HepG2 (cell line): Measurements from ENCODE around the gene VCP. TPM values are rescaled to one million over a fixed set of nuclear protein-coding genes. Genes with fewer than 3 reads are reported as not detected.

Experiments
- ATAC-seq: fragments of 200-7000 bp; cut with Tn5 transposase; 3 replicates; pipeline ENCODE4 v1.9.1; 2020; ENCODE audit warnings: mild to moderate bottlenecking, moderate library complexity
- BruUV-seq: library from RNA; stranded (reverse); fragments of 400-500 nt; replicated peaks from 2 replicates; lab custom pipeline; 2021; lab: Mats Ljungman, UMichigan
- CTCF ChIA-PET: fragments of 300-600 bp; formaldehyde crosslinking; extraction: SDS; loops from one replicate; lab custom pipeline; 2021; ENCODE audit warnings: low total read pairs, inconsistent platforms, low intra/inter-chr PET ratio; lab: Yijun Ruan, JAX
- POLR2A ChIA-PET: fragments of 350-600 bp; sonication (Branson Sonifier 250); formaldehyde crosslinking; loops from one replicate; lab custom pipeline; 2020; ENCODE audit warnings: antibody characterized with exemption, inconsistent platforms; lab: Yijun Ruan, JAX
- DNase-seq: peaks from one replicate; pipeline ENCODE4 v3.0.0-alpha.2; 2015; ENCODE audit warnings: low spot score
- FAIRE-seq: peaks from 3 replicates; lab custom pipeline; 2011; peaks lifted over from hg19 to GRCh38; lab: Jason Lieb, UNC
- H2AFZ ChIP-seq: one replicate; pipeline ENCODE4 v1.6.1; 2011; ENCODE audit warnings: low read length, inconsistent platforms
- H3K27ac ChIP-seq: fragments of 300-600 bp; 3 replicates; pipeline ENCODE4 v1.8.0; 2011; ENCODE audit warnings: mixed run types, mild to moderate bottlenecking, mixed read lengths, low read length, inconsistent platforms; ENCODE audit not compliant: insufficient read depth; ENCODE audit errors: extremely low read length
- H3K27me3 ChIP-seq, 2 experiments: fragments of 200-600 bp in 1 of 2; 2 replicates in 1 of 2; 3 replicates in 1 of 2; pipeline versions ENCODE4 v1.6.0 to v1.8.0; 2011; ENCODE audit warnings: low read length in 2 of 2, mild to moderate bottlenecking in 2 of 2, moderate library complexity in 2 of 2, inconsistent platforms in 1 of 2; ENCODE audit not compliant: insufficient read depth in 2 of 2, control insufficient read depth in 1 of 2
- H3K36me3 ChIP-seq, 2 experiments: fragments of 200-600 bp in 1 of 2; replicated peaks in 1 of 2; 2 replicates in 1 of 2; 3 replicates in 1 of 2; pipeline versions ENCODE4 v1.5.1 to v1.8.0; 2011; ENCODE audit warnings: low read length in 2 of 2, inconsistent platforms in 1 of 2; ENCODE audit not compliant: insufficient read depth in 2 of 2, control insufficient read depth in 1 of 2
- H3K4me1 ChIP-seq: 2 replicates; pipeline ENCODE4 v1.5.1; 2012; ENCODE audit warnings: low read length, inconsistent platforms; ENCODE audit not compliant: insufficient read depth
- H3K4me2 ChIP-seq: 2 replicates; pipeline ENCODE4 v1.6.0; 2011; ENCODE audit warnings: low read depth, low read length, inconsistent platforms
- H3K4me3 ChIP-seq, 3 experiments: fragments of 200-600 bp in 1 of 3; sonication (generic), shearing (Covaris generic) in 1 of 3; replicated peaks in 1 of 3; 2 replicates each; pipeline ENCODE4 v1.5.1; 2011 to 2016; ENCODE audit warnings: low read length in 3 of 3, inconsistent platforms in 2 of 3, low read depth in 2 of 3, mild to moderate bottlenecking in 2 of 3, control low read depth in 1 of 3, mixed read lengths in 1 of 3; ENCODE audit not compliant: insufficient read depth in 1 of 3
- H3K79me2 ChIP-seq: one replicate; pipeline ENCODE4 v1.6.1; 2011; ENCODE audit warnings: low read length, inconsistent platforms; ENCODE audit not compliant: insufficient read depth
- H3K9ac ChIP-seq: 2 replicates; pipeline ENCODE4 v1.6.0; 2011; ENCODE audit warnings: mild to moderate bottlenecking, low read depth, low read length, inconsistent platforms; ENCODE audit not compliant: insufficient read depth
- H3K9me3 ChIP-seq: 2 replicates; pipeline ENCODE4 v1.5.1; 2012; ENCODE audit warnings: mild to moderate bottlenecking, low read length
- H4K20me1 ChIP-seq: 2 replicates; pipeline ENCODE4 v1.6.0; 2011; ENCODE audit warnings: inconsistent platforms, mild to moderate bottlenecking, low read length, moderate library complexity; ENCODE audit not compliant: insufficient read depth
- CHCHD3 ChIP-seq: sonication (generic); formaldehyde crosslinking; IDR thresholded peaks from 2 replicates; pipeline ENCODE4 v1.8.0; 2022; ENCODE audit warnings: mild to moderate bottlenecking, missing genetic modification reagents, moderate library complexity
- FOXP1 ChIP-seq, 2 experiments: fragments of 450-650 bp in 1 of 2; IDR thresholded peaks; 2 replicates each; pipeline ENCODE4 v1.6.1; 2017 to 2018; ENCODE audit warnings: antibody characterized with exemption in 1 of 2
- GATAD2A ChIP-seq: IDR thresholded peaks from 2 replicates; pipeline ENCODE4 v1.6.1; 2016
- MLLT10 ChIP-seq: sonication (generic); formaldehyde crosslinking; IDR thresholded peaks from 2 replicates; pipeline ENCODE4 v1.4.0; 2020; ENCODE audit warnings: missing genetic modification reagents
- NBN ChIP-seq: fragments of 450-650 bp; conservative IDR thresholded peaks from 2 replicates; pipeline ENCODE4 v1.6.1; 2017
- NR2F2 ChIP-seq: IDR thresholded peaks from 2 replicates; pipeline ENCODE4 v1.6.1; 2012; ENCODE audit warnings: low read depth, inconsistent platforms, borderline replicate concordance
- SNAPC4 ChIP-seq: sonication (generic); formaldehyde crosslinking; IDR thresholded peaks from 2 replicates; pipeline ENCODE4 v1.4.0; 2020; ENCODE audit warnings: mild to moderate bottlenecking, missing genetic modification reagents
- SP140L ChIP-seq: sonication (generic); formaldehyde crosslinking; IDR thresholded peaks from 2 replicates; pipeline ENCODE4 v1.4.0; 2020; ENCODE audit warnings: missing genetic modification reagents, borderline replicate concordance
- SP4 ChIP-seq: sonication (generic); formaldehyde crosslinking; IDR thresholded peaks from 2 replicates; pipeline ENCODE4 v1.8.1; 2023; ENCODE audit warnings: mild to moderate bottlenecking, missing genetic modification reagents
- SP5 ChIP-seq: IDR thresholded peaks from 2 replicates; pipeline ENCODE4 v1.6.1; 2016; ENCODE audit warnings: low read depth, borderline replicate concordance
- SPEN ChIP-seq: sonication (generic); formaldehyde crosslinking; IDR thresholded peaks from 2 replicates; pipeline ENCODE4 v1.5.1; 2020; ENCODE audit warnings: low read depth, mild to moderate bottlenecking, missing genetic modification reagents
- TP53 ChIP-seq: sonication (generic); formaldehyde crosslinking; conservative IDR thresholded peaks from 2 replicates; pipeline ENCODE4 v1.4.0; 2020; ENCODE audit warnings: missing genetic modification reagents
- ZC3H4 ChIP-seq: sonication (generic); formaldehyde crosslinking; IDR thresholded peaks from 2 replicates; pipeline ENCODE4 v1.4.0; 2020; ENCODE audit warnings: missing genetic modification reagents, borderline replicate concordance
- ZGPAT ChIP-seq: IDR thresholded peaks from 2 replicates; pipeline ENCODE4 v1.6.1; 2016; ENCODE audit warnings: mild to moderate bottlenecking
- ZNF121 ChIP-seq: sonication (generic); formaldehyde crosslinking; IDR thresholded peaks from 2 replicates; pipeline ENCODE4 v1.5.0; 2020; ENCODE audit warnings: mild to moderate bottlenecking, missing genetic modification reagents
- ZNF468 ChIP-seq: sonication (generic); formaldehyde crosslinking; IDR thresholded peaks from 2 replicates; pipeline ENCODE4 v1.8.0; 2022; ENCODE audit warnings: mild to moderate bottlenecking, moderate library complexity, missing genetic modification reagents
- ZNF558 ChIP-seq: sonication (generic); formaldehyde crosslinking; IDR thresholded peaks from 2 replicates; pipeline ENCODE4 v1.9.0; 2022; ENCODE audit warnings: mild to moderate bottlenecking, missing genetic modification reagents, borderline replicate concordance
- ZNF562 ChIP-seq: sonication (generic); formaldehyde crosslinking; IDR thresholded peaks from 2 replicates; pipeline ENCODE4 v1.8.0; 2022; ENCODE audit warnings: missing genetic modification reagents, borderline replicate concordance
- WGBS: methylation state at CpG from one replicate; pipeline ENCODE4 v1.1.6; 2017; ENCODE audit warnings: low lambda C conversion rate; 5-methylcytosine and 5-hydroxymethylcytosine counted together
- in situ Hi-C: cut with HindIII; loops from 2 replicates; pipeline ENCODE4 v1.10.0; 2017; ENCODE audit warnings: low pct_unique_long_range_greater_than_20kb; ENCODE audit not compliant: extremely low pct_ligation_motif_present
- intact Hi-C: fragments of 100-400 bp; cut with micrococcal nuclease; formaldehyde crosslinking; loops from one replicate; pipeline ENCODE4 v1.10.0; 2022; ENCODE audit not compliant: unreplicated experiment
- polyA plus RNA-seq, 8 experiments: library from polyadenylated mRNA; depleted of rRNA in 3 of 8; stranded (reverse) in 7 of 8; unstranded in 1 of 8; fragments of >200 nt; fragmentation: Illumina TruSeq in 4 of 8; extraction: Trizol in 4 of 8; gene quantifications; 2 replicates each; pipeline versions ENCODE4 v1.2.1 to v1.2.3, GENCODE V29; 2011 to 2016; ENCODE audit warnings: low read depth in 4 of 8, missing spikeins in 1 of 8, mixed read lengths in 1 of 8; ENCODE audit not compliant: insufficient read depth in 1 of 8
- total RNA-seq, 5 experiments: library from RNA; depleted of rRNA; stranded (reverse); fragments of >200 nt; fragmentation: Illumina TruSeq; extraction: Trizol; gene quantifications; 2 replicates each; pipeline ENCODE4 v1.2.3, GENCODE V29; 2016; ENCODE audit warnings: low read depth in 1 of 5

Gene VCP
- total and polyA plus RNA-seq, 2 of the 13 experiments (the other 11 are each of a cell fraction or from before 2014, with no cell fraction given) = 143 to 391 TPM

- no peaks in the 10 kb centered on the region for H3K27me3 ChIP-seq
- H3K36me3 ChIP-seq = peaks cover 9 to 37% of the 10 kb centered on the region in 2 experiments; a peak in 4 of 5 replicates
- CTCF ChIA-PET = interaction anchor here (1.1 to 4.2 kb wide), 3 partner anchors 24 to 381 kb away, joined by 3 to 19 read pairs (median 9); partner anchors contain the start of gene VCP
- peak within 1 kb of the TSS; percentile 98 for H3K9ac ChIP-seq
- ATAC-seq = peak; percentile 93
- in situ Hi-C loops (no loop called here), intact Hi-C loops (loop anchor here (1.0 kb wide), 2 partner anchors 24 to 197 kb away; partner anchors contain the start of gene VCP)
- whole genome bisulfite sequencing = 0% methylated on average over 12 of the region's 53 CpGs
- H3K79me2 ChIP-seq = no peaks in the 10 kb centered on the region
- TSS peak; percentile 77 for BruUV-seq
- peak within 1 kb of the TSS; percentile 72 for H2AFZ ChIP-seq
- H3K4me2 ChIP-seq = peak within 1 kb of the TSS; percentile 93
- peak; percentile 83 for DNase-seq
- peak; percentile 44 for FAIRE-seq
- POLR2A ChIA-PET = interaction anchor here (0.8 to 3.1 kb wide), 9 partner anchors 15 to 632 kb away, joined by 3 to 16 read pairs (median 8); partner anchors contain the start of genes ATOSB, FANCG, UNC13B and VCP
- H3K4me3 ChIP-seq = peak within 1 kb of the TSS; percentile 77 to 91 (median 83)
- H3K4me1 ChIP-seq = peaks cover 26% of the 10 kb centered on the region
- no peaks in the 10 kb centered on the region for H3K9me3 ChIP-seq
- H4K20me1 ChIP-seq = no peaks in the 10 kb centered on the region
- H3K27ac ChIP-seq = peak within 1 kb of the TSS; percentile 98
- peak; percentile 93 for TF ChIP-seq ZNF558 (CRISPR knock-in tag)
- TF ChIP-seq ZNF468 (CRISPR knock-in tag) = no peak
- TF ChIP-seq NBN = no peak
- TF ChIP-seq ZNF562 (CRISPR knock-in tag) = no peak
- peak; percentile 49 for TF ChIP-seq CHCHD3 (CRISPR knock-in tag)
- TF ChIP-seq GATAD2A (CRISPR knock-in tag) = peak; percentile 52; the same call in 1 of the 2 replicates
- no peak for TF ChIP-seq SP140L (CRISPR knock-in tag)
- 0 out of 2 replicates have a peak, but pooled peaks have one; percentile 59 for TF ChIP-seq ZNF121
- TF ChIP-seq MLLT10 (CRISPR knock-in tag) = no peak
- peak; percentile 85; the same call in 1 of the 2 replicates for TF ChIP-seq ZC3H4 (CRISPR knock-in tag)
- peak; percentile 60; the same call in 1 of the 2 replicates for TF ChIP-seq SP4 (CRISPR knock-in tag)
- peak; percentile 97 for TF ChIP-seq ZGPAT (CRISPR knock-in tag)
- TF ChIP-seq SPEN (CRISPR knock-in tag) = peak; percentile 86
- TF ChIP-seq SP5 (CRISPR knock-in tag) = peak; percentile 12; the same call in 1 of the 2 replicates
- no peak for TF ChIP-seq FOXP1 (IDR thresholded peaks at IDR 0.05)
- TF ChIP-seq FOXP1 (CRISPR knock-in tag; IDR thresholded peaks at IDR 0.05) = no peak
- no peak for TF ChIP-seq TP53 (CRISPR knock-in tag)
- TF ChIP-seq NR2F2 = no peak; the same call in 1 of the 2 replicates
- peak; percentile 61 for TF ChIP-seq SNAPC4 (CRISPR knock-in tag)
These were observed 23.8 kb upstream of the VCP start, which contains the start of gene PIGO for GRCh38 chr9:35096035-35096849. Gene PIGO (minus strand): TSS chr9:35096591. CDS start chr9:35095565, 1,026 bp downstream.
